H1 (cell line): ENCODE results near the gene WNT9B.
A peak's percentile ranks its signal among the peaks of the same experiment; 100 is the strongest.

Source experiments
- BRCA1 ChIP-seq: IDR thresholded peaks from 2 replicates; pipeline ENCODE4 v1.6.1; 2012; ENCODE audit warnings: low read depth, low read length, improper control_type of control experiment
- CHD2 ChIP-seq: IDR thresholded peaks from 2 replicates; pipeline ENCODE4 v1.6.1; 2012; ENCODE audit warnings: low read length, improper control_type of control experiment
- EGR1 ChIP-seq: IDR thresholded peaks from 2 replicates; pipeline ENCODE4 v1.6.1; 2011; ENCODE audit warnings: low read depth, low read length, borderline replicate concordance
- EZH2 ChIP-seq: fragments of 200-600 bp; sonication (generic); IDR thresholded peaks from 2 replicates; pipeline ENCODE4 v1.7.1; 2012; ENCODE audit warnings: low read depth, mild to moderate bottlenecking, moderate library complexity, low read length, inconsistent platforms; ENCODE audit not compliant: severe bottlenecking
- HDAC6 ChIP-seq: IDR thresholded peaks from one replicate; pipeline ENCODE4 v1.7.1; 2012; ENCODE audit warnings: low read depth, mild to moderate bottlenecking, inconsistent platforms, low read length, moderate library complexity
- POLR2A ChIP-seq, 2 experiments: IDR thresholded peaks; 1 replicate in 1 of 2; 2 replicates in 1 of 2; pipeline ENCODE4 v1.6.1; 2011; ENCODE audit warnings: low read depth in 2 of 2, low read length in 2 of 2, mild to moderate bottlenecking in 2 of 2; ENCODE audit errors: control extremely low read depth in 1 of 2
- POLR2AphosphoS5 ChIP-seq: IDR thresholded peaks from 2 replicates; pipeline ENCODE4 v1.6.1; 2011; ENCODE audit warnings: low read depth, low read length
- TF ChIP-seq, protein P1 (sequence below): IDR thresholded peaks from 2 replicates; pipeline ENCODE4 v1.6.1; 2011; ENCODE audit warnings: low read length, improper control_type of control experiment

DNA sequence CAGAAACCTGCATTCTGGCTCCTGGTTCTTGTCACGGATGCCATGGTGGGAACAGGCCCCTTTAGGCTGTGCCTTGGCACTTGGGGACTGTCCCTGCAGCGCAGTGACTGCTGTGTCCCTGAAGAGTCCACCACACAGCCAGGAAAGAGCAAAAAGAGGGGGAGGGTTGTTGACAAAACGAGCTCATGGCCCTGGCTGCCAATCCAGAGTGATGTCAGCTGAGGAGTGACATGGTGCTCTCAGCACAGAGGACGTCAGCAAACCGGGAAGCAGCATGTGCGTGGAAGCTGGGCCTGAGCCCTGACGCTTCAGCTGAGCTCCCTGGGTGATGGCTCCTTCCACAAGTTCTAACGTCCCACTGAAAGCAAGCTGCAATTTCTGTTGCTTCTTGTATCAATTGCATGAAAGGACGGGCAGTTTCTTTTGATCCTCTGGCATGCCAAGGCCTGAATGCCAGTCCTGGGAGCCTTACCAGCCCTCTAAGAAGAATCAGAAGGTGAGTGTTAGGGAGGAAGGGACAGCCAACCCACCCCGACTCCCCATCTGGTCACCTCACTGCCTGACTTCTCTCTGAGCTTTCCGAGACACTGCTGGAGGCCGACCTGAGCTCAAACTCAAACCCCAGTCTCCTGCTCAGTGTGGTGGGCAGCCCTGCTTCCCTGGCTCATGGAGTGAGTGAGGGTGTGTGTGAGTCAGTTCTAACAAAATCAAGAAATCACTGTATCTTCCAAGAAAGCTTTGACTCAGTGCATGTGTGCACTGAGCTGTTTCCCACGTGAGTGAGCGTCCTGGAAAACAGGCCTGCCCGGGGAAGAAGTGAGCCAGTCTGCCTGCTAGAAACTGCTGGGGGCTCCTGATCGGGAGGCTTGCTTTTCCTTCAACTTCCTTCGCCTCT, 18.2 kb upstream of the WNT9B start:
- no peak for TF ChIP-seq BRCA1
- no peak for TF ChIP-seq EGR1
- TF ChIP-seq, protein P1, sequence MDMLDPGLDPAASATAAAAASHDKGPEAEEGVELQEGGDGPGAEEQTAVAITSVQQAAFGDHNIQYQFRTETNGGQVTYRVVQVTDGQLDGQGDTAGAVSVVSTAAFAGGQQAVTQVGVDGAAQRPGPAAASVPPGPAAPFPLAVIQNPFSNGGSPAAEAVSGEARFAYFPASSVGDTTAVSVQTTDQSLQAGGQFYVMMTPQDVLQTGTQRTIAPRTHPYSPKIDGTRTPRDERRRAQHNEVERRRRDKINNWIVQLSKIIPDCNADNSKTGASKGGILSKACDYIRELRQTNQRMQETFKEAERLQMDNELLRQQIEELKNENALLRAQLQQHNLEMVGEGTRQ, result no peak
- no peak for TF ChIP-seq CHD2
- no peak for TF ChIP-seq POLR2AphosphoS5
- TF ChIP-seq HDAC6, result no peak
- TF ChIP-seq EZH2, result peak; percentile 3
- TF ChIP-seq POLR2A (IDR thresholded peaks at IDR 0.05; ENCODE audit: control extremely low read depth in 1 of 2, low read depth in 2 of 2, low read length in 2 of 2), result no peak
